NT2/D1 (cell line): Measurements from ENCODE around the gene CDC42EP1.

Experiments
- SUZ12 ChIP-seq: IDR thresholded peaks from 2 replicates; pipeline ENCODE4 v1.6.1; 2011; ENCODE audit not compliant: insufficient read length, insufficient read depth; ENCODE audit errors: extremely low read depth
- YY1 ChIP-seq: IDR thresholded peaks from 2 replicates; pipeline ENCODE4 v1.6.1; 2011; ENCODE audit not compliant: insufficient read length, insufficient read depth
- ZNF274 ChIP-seq: IDR thresholded peaks from 2 replicates; pipeline ENCODE4 v1.6.1; 2011; ENCODE audit warnings: mild to moderate bottlenecking, low read depth, low read length

GRCh38 chr22:37563153-37564081, 3.1 kb downstream of the CDC42EP1 start:
- TF ChIP-seq YY1, result no peak
- TF ChIP-seq ZNF274, result no peak
- no peak for TF ChIP-seq SUZ12
